ENCODE data around the gene AKAP9. TPM values are rescaled to one million over a fixed set of nuclear protein-coding genes. Genes with fewer than 3 reads are reported as not detected.
"Not testable (repeated sequence)": the region's sequence is repeated elsewhere in the genome, so short reads cannot be mapped to it uniquely, and the experiment has no call there.

Gene AKAP9
- total and polyA plus RNA-seq, 4 experiments from 2014 or later, result 8.6 to 91.4 (median 71.0) TPM

DNA sequence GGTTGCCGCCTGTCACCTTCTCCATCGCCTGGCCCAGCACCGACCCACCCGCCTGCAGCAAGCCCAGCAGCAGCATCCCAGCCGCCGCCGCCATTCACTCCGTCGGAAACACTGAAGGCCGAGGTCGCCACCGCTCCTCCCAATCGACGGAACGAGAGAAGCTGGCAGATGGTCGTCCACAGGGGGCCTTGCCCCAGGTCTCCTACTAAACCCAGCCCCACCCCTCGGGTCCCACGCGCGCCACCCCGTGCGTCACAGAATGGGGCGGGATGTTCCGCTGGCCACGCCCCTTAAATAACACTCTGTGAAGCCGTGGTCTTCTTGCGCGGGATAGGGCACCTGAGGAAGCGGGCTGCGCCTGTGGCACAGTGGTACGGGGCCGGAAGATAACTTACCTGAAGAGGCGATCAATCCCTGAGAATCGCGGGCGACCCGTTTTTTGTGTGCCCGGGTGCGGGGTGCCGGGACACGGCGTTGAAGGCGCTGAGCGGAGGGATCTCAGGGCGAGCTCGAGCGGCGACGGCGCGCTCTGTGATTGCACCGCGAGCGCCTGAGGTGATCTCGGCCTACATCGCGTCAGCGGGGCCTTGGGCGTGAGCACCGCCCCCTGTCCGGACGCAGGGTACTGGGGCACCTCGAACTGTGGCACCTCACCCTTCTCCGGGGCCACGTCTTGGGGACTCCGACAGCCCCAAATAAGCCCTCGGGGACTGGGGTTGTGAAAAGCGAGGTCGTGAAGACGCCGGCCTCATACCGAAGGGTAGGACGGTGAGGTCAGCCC lies 193.8 kb downstream of the AKAP9 start, which contains the start of gene CYP51A1:
Gene CYP51A1 (minus strand): TSS at position 207 of the 781 bp plus-strand sequence. CDS start 113 bp downstream, at position 94.
- Mint-ChIP-seq H3K4me1 (peaks cover 18 to 36% (median 26%) of the 10 kb centered on the region in 4 donors), H3K27ac (peak within 1 kb of the TSS; percentile 97 to 100 (median 100)), H3K4me3 (peak within 1 kb of the TSS; percentile 96 to 100 (median 99)), H3K27me3 (no peaks in the 10 kb centered on the region), H3K36me3 (peaks cover 4 to 16% of the 10 kb centered on the region in 2 donors), H3K9me3 (no peaks in the 10 kb centered on the region)
- H3K4me3 ChIP-seq (ENCODE audit: low read length in 2 of 2), result peak within 1 kb of the TSS; percentile 45 to 92
- no peaks in the 10 kb centered on the region for H3K36me3 ChIP-seq (ENCODE audit: insufficient read depth, low read length)
- peaks cover 19% of the 10 kb centered on the region for H3K4me1 ChIP-seq (ENCODE audit: insufficient read depth, low read length)
- H3K27ac ChIP-seq (ENCODE audit: low read depth, low read length), result peak within 1 kb of the TSS; percentile 77
- ChIA-PET CTCF (ENCODE audit: partially characterized antibody) (interaction anchor here (1.6 to 2.2 kb wide), 2 partner anchors 113 to 254 kb away, joined by 4 read pairs; partner anchors contain the start of gene MTERF1), POLR2A (ENCODE audit: partially characterized antibody) (interaction anchor here (0.7 to 3.3 kb wide), 9 partner anchors 10 to 394 kb away, joined by 3 to 30 read pairs (median 4); partner anchors contain the start of genes AKAP9, ANKIB1, GATAD1 and KRIT1)
- intact Hi-C loops (cut with micrococcal nuclease), result loop anchor here (1.0 to 10.0 kb wide), 10 partner anchors 45 to 1868 kb away; partner anchors contain the start of genes AKAP9, ANKIB1, BET1 and CDK6
- no peaks in the 10 kb centered on the region for H3K27me3 ChIP-seq (ENCODE audit: insufficient read depth, low read length)
- no peaks in the 10 kb centered on the region for H3K9me3 ChIP-seq (ENCODE audit: control insufficient read depth in 1 of 2, low read length in 2 of 2)
- peak; percentile 94 to 97 (median 95) for DNase-seq

GRCh38 chr7:92135052-92135889 lies 194.6 kb downstream of the AKAP9 start:
- H3K4me3 ChIP-seq (ENCODE audit: low read length in 2 of 2), result peak overlapping the region; percentile 45 to 92
- no peak for DNase-seq
- no peaks in the 10 kb centered on the region for H3K27me3 Mint-ChIP-seq
- H3K36me3 ChIP-seq (ENCODE audit: insufficient read depth, low read length), result no peaks in the 10 kb centered on the region
- peak overlapping the region; percentile 77 for H3K27ac ChIP-seq (ENCODE audit: low read depth, low read length)
- ChIA-PET POLR2A (ENCODE audit: partially characterized antibody) (interaction anchor here (0.6 to 3.3 kb wide), 5 partner anchors 18 to 313 kb away, joined by 3 to 30 read pairs (median 15); partner anchors contain the start of genes AKAP9, ANKIB1, GATAD1 and KRIT1), CTCF (ENCODE audit: partially characterized antibody) (interaction anchor here (0.6 to 1.6 kb wide), 2 partner anchors 113 to 268 kb away, joined by 3 to 4 read pairs; no protein-coding TSS in a partner anchor)
- H3K4me3 Mint-ChIP-seq, result peak overlapping the region; percentile 96 to 100 (median 99)
- peaks cover 19% of the 10 kb centered on the region for H3K4me1 ChIP-seq (ENCODE audit: insufficient read depth, low read length)
- intact Hi-C loops (cut with micrococcal nuclease), result loop anchor here (2.0 to 10.0 kb wide), 3 partner anchors 456 to 984 kb away; partner anchors contain the start of genes CDK6 and FAM133B
- no peaks in the 10 kb centered on the region for H3K9me3 Mint-ChIP-seq
- peaks cover 18 to 36% (median 26%) of the 10 kb centered on the region in 4 donors for H3K4me1 Mint-ChIP-seq
- H3K9me3 ChIP-seq (ENCODE audit: control insufficient read depth in 1 of 2, low read length in 2 of 2), result no peaks in the 10 kb centered on the region
- no peaks in the 10 kb centered on the region for H3K27me3 ChIP-seq (ENCODE audit: insufficient read depth, low read length)
- H3K36me3 Mint-ChIP-seq, result peaks cover 4 to 14% of the 10 kb centered on the region in 2 donors
- H3K27ac Mint-ChIP-seq, result peak overlapping the region; percentile 97 to 100 (median 100)

GRCh38 chr7:92137557-92137956 lies 196.9 kb downstream of the AKAP9 start:
- Mint-ChIP-seq H3K36me3 (peaks cover 0 to 14% of the 10 kb centered on the region in 2 donors), H3K4me3 (no peak overlapping the region), H3K4me1 (peaks cover 11 to 27% (median 18%) of the 10 kb centered on the region in 4 donors), H3K9me3 (no peaks in the 10 kb centered on the region), H3K27ac (no peak overlapping the region), H3K27me3 (no peaks in the 10 kb centered on the region)
- Histone ChIP-seq H3K27me3 (ENCODE audit: insufficient read depth, low read length) (no peaks in the 10 kb centered on the region), H3K36me3 (ENCODE audit: insufficient read depth, low read length) (no peaks in the 10 kb centered on the region), H3K27ac (ENCODE audit: low read depth, low read length) (no peak overlapping the region), H3K4me1 (ENCODE audit: insufficient read depth, low read length) (peaks cover 18% of the 10 kb centered on the region), H3K4me3 (ENCODE audit: low read length in 2 of 2) (no peak overlapping the region), H3K9me3 (ENCODE audit: control insufficient read depth in 1 of 2, low read length in 2 of 2) (no peaks in the 10 kb centered on the region)
- POLR2A ChIA-PET (ENCODE audit: partially characterized antibody), result interaction anchor here (1.0 kb wide), 1 partner anchor 10 kb away, joined by 5 read pairs; no protein-coding TSS in a partner anchor
- intact Hi-C loops (cut with micrococcal nuclease), result loop anchor here (10.0 kb wide), 1 partner anchor 697 kb away; the partner anchor contains the start of gene CDK6
- DNase-seq, result no peak
- CTCF ChIA-PET (ENCODE audit: partially characterized antibody), result no interaction called here

DNA sequence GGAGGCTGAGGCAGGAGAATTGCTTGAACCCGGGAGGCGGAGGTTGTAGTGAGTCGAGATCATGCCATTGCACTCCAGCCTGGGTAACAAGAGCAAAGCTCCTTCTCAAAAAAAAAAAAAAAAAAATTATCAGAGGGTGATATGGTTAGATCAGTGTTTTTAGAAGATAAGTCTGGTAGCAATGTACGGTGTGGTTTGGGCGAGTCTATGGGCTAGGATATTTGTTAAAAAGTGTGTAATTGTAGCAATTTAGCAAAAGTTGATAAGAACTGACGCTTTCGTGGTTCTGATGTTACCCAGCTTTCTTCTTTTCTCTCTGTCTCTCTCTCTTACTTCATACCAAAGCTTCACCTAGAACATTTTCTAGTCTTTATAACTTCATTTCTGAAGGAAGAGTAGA lies 200.5 kb downstream of the AKAP9 start:
- ChIA-PET CTCF (ENCODE audit: partially characterized antibody) (interaction anchor here (1.2 kb wide), 2 partner anchors 38 to 200 kb away, joined by 4 read pairs; partner anchors contain the start of gene AKAP9), POLR2A (ENCODE audit: partially characterized antibody) (no interaction called here)
- no peaks in the 10 kb centered on the region for H3K27me3 Mint-ChIP-seq
- no peak for DNase-seq
- H3K4me3 Mint-ChIP-seq, result no peak overlapping the region
- H3K9me3 ChIP-seq (ENCODE audit: control insufficient read depth in 1 of 2, low read length in 2 of 2), result no peaks in the 10 kb centered on the region
- H3K27ac ChIP-seq (ENCODE audit: low read depth, low read length), result no peak overlapping the region
- H3K4me1 ChIP-seq (ENCODE audit: insufficient read depth, low read length), result no peaks in the 10 kb centered on the region
- no peaks in the 10 kb centered on the region for H3K36me3 Mint-ChIP-seq
- H3K27ac Mint-ChIP-seq, result no peak overlapping the region
- H3K4me1 Mint-ChIP-seq, result peaks cover 0 to under 1% (median 0%) of the 10 kb centered on the region in 4 donors
- no peaks in the 10 kb centered on the region for H3K9me3 Mint-ChIP-seq
- no peak overlapping the region for H3K4me3 ChIP-seq (ENCODE audit: low read length in 2 of 2)
- no peaks in the 10 kb centered on the region for H3K36me3 ChIP-seq (ENCODE audit: insufficient read depth, low read length)
- H3K27me3 ChIP-seq (ENCODE audit: insufficient read depth, low read length), result no peaks in the 10 kb centered on the region
- intact Hi-C loops (cut with micrococcal nuclease), result no loop called here

DNA sequence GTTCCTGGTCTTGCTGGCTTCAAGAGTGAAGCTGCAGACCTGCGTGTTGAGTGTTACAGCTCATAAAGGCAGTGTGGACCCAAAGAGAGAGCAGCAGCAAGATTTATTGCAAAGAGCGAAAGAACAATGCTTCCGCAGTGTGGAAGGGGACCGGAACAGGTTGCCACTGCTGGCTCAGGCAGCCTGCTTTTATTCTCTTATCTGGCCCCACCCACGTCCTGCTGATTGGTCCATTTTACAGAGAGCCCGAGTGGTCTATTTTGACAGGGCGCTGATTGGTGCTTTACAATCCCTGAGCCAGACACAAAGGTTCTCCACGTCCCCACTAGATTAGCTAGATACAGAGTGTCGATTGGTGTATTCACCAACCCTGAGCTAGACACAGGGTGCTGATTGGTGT lies 202.1 kb downstream of the AKAP9 start:
- H3K36me3 Mint-ChIP-seq; intact Hi-C loops (cut with micrococcal nuclease); H3K4me1 ChIP-seq (ENCODE audit: insufficient read depth, low read length); H3K27ac Mint-ChIP-seq; H3K4me3 ChIP-seq (ENCODE audit: low read length in 2 of 2); H3K27ac ChIP-seq (ENCODE audit: low read depth, low read length); H3K36me3 ChIP-seq (ENCODE audit: insufficient read depth, low read length); H3K9me3 Mint-ChIP-seq; POLR2A ChIA-PET (ENCODE audit: partially characterized antibody); H3K27me3 ChIP-seq (ENCODE audit: insufficient read depth, low read length); CTCF ChIA-PET (ENCODE audit: partially characterized antibody); H3K4me1 Mint-ChIP-seq; DNase-seq; H3K9me3 ChIP-seq (ENCODE audit: control insufficient read depth in 1 of 2, low read length in 2 of 2); H3K27me3 Mint-ChIP-seq: not testable (repeated sequence)
- H3K4me3 Mint-ChIP-seq, result peak overlapping the region in 1 of 8 donors; percentile 6

DNA sequence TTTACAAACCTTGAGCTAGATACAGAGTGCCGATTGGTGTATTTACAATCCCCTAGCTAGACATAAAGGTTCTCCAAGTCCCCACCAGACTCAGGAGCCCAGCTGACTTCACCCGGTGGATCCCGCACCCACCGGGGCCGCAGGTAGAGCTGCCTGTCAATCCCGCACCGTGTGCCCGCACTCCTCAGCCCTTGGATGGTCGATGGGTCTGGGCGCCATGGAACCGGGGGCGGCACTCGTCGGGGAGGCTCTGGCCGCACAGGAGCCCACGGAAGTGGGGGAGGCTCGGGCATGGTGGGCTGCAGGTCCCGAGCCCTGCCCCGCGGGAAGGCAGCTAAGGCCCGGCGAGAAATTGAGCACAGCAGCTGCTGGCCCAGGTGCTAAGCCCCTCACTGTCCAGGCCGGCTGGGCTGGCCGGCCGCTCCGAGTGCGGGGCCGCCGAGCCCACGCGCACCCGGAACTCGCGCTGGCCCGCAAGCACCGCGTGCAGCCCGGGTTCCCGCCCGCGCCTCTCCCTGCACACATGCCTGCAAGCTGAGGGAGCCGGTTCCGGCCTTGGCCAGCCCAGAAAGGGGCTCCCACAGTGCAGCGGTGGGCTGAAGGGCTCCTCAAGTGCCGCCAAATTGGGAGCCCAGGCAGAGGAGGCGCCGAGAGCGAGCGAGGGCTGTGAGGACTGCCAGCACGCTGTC lies 202.7 kb downstream of the AKAP9 start:
- H3K27ac Mint-ChIP-seq; H3K4me1 ChIP-seq (ENCODE audit: insufficient read depth, low read length); H3K27ac ChIP-seq (ENCODE audit: low read depth, low read length); H3K36me3 Mint-ChIP-seq; intact Hi-C loops (cut with micrococcal nuclease); H3K27me3 ChIP-seq (ENCODE audit: insufficient read depth, low read length); H3K27me3 Mint-ChIP-seq; CTCF ChIA-PET (ENCODE audit: partially characterized antibody); POLR2A ChIA-PET (ENCODE audit: partially characterized antibody); H3K4me3 Mint-ChIP-seq; H3K9me3 ChIP-seq (ENCODE audit: control insufficient read depth in 1 of 2, low read length in 2 of 2); DNase-seq; H3K4me3 ChIP-seq (ENCODE audit: low read length in 2 of 2); H3K9me3 Mint-ChIP-seq; H3K4me1 Mint-ChIP-seq; H3K36me3 ChIP-seq (ENCODE audit: insufficient read depth, low read length): not testable (repeated sequence)

All from CD4-positive, alpha-beta memory T cell (primary cell).